ENCODE data around the gene RGS7.

- TF ChIP-seq POLR2AphosphoS5 (IDR thresholded peaks at IDR 0.05): no peak
- TF ChIP-seq, protein P1, sequence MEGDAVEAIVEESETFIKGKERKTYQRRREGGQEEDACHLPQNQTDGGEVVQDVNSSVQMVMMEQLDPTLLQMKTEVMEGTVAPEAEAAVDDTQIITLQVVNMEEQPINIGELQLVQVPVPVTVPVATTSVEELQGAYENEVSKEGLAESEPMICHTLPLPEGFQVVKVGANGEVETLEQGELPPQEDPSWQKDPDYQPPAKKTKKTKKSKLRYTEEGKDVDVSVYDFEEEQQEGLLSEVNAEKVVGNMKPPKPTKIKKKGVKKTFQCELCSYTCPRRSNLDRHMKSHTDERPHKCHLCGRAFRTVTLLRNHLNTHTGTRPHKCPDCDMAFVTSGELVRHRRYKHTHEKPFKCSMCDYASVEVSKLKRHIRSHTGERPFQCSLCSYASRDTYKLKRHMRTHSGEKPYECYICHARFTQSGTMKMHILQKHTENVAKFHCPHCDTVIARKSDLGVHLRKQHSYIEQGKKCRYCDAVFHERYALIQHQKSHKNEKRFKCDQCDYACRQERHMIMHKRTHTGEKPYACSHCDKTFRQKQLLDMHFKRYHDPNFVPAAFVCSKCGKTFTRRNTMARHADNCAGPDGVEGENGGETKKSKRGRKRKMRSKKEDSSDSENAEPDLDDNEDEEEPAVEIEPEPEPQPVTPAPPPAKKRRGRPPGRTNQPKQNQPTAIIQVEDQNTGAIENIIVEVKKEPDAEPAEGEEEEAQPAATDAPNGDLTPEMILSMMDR (IDR thresholded peaks at IDR 0.05 in 8 of 11, conservative IDR thresholded peaks at IDR 0.05 in 3 of 11): no peak
- no peak for TF ChIP-seq POLR2A (IDR thresholded peaks at IDR 0.05)
Measured at GRCh38 chr1:241180569-241180968, 176.4 kb downstream of the RGS7 start.
